SK-N-MC (cell line): Measurements from ENCODE around the gene EDRF1.

Experiments
- DNase-seq: peaks from one replicate; pipeline ENCODE4 v3.0.0-alpha.2; 2011; ENCODE audit warnings: low read depth, low spot score
- H3K27ac ChIP-seq: fragments of 200-600 bp; sonication (generic); 2 replicates; pipeline ENCODE4 v1.5.1; 2016; ENCODE audit warnings: mixed run types
- H3K36me3 ChIP-seq: fragments of 200-600 bp; sonication (generic); 2 replicates; pipeline ENCODE4 v1.6.1; 2017; ENCODE audit warnings: antibody characterized with exemption, low read length, mixed read lengths; ENCODE audit not compliant: insufficient read depth
- H3K4me3 ChIP-seq: fragments of 200-600 bp; sonication (generic); 2 replicates; pipeline ENCODE4 v1.5.1; 2016
- H3K9ac ChIP-seq: fragments of 200-600 bp; sonication (generic); 2 replicates; pipeline ENCODE4 v1.8.0; 2017; ENCODE audit warnings: mixed run types, mixed read lengths; ENCODE audit not compliant: insufficient read length
- H3K9me3 ChIP-seq: fragments of 200-600 bp; sonication (generic); 2 replicates; pipeline ENCODE4 v1.6.1; 2017; ENCODE audit warnings: low read depth, mild to moderate bottlenecking, antibody characterized with exemption, low read length, moderate library complexity, mixed read lengths
- EZH2 ChIP-seq: fragments of 200-600 bp; sonication (generic); IDR thresholded peaks from one replicate; pipeline ENCODE4 v1.6.1; 2017; ENCODE audit warnings: antibody characterized with exemption
- FOXP2 ChIP-seq: optimal IDR thresholded peaks from 2 replicates; pipeline ENCODE3; 2011; ENCODE audit warnings: mild to moderate bottlenecking, moderate library complexity; ENCODE audit not compliant: insufficient read depth; ENCODE audit errors: extremely low read length, control extremely low read depth
- POLR2AphosphoS5 ChIP-seq: IDR thresholded peaks from 2 replicates; pipeline ENCODE4 v1.6.1; 2012; ENCODE audit warnings: mild to moderate bottlenecking, low read depth, low read length, borderline replicate concordance

EDRF1 gene

GRCh38 chr10:125777806-125778205, 58.3 kb downstream of the EDRF1 start:
- Histone ChIP-seq H3K9me3 (no peaks in the 10 kb centered on the region), H3K27ac (no peak overlapping the region), H3K9ac (no peak overlapping the region), H3K4me3 (no peak overlapping the region), H3K36me3 (no peaks in the 10 kb centered on the region)
- no peak for DNase-seq
- TF ChIP-seq EZH2 (no peak), FOXP2 (no peak), POLR2AphosphoS5 (no peak)

- no peaks in the 10 kb centered on the region for H3K9me3 ChIP-seq
- no peak overlapping the region for H3K9ac ChIP-seq
- TF ChIP-seq POLR2AphosphoS5 (no peak), EZH2 (no peak), FOXP2 (no peak)
- no peak for DNase-seq
- no peak overlapping the region for H3K27ac ChIP-seq
- no peak overlapping the region for H3K4me3 ChIP-seq
- no peaks in the 10 kb centered on the region for H3K36me3 ChIP-seq
Observed at GRCh38 chr10:125778556-125778955, 59.0 kb downstream of the EDRF1 start.

- no peak for TF ChIP-seq EZH2
- TF ChIP-seq FOXP2, result no peak
- TF ChIP-seq POLR2AphosphoS5, result no peak
- Histone ChIP-seq H3K9me3 (no peaks in the 10 kb centered on the region), H3K4me3 (no peak overlapping the region), H3K27ac (no peak overlapping the region), H3K9ac (no peak overlapping the region), H3K36me3 (no peaks in the 10 kb centered on the region)
- DNase-seq, result no peak
Observed at GRCh38 chr10:125779403-125780327, 60.2 kb downstream of the EDRF1 start.

GRCh38 chr10:125781374-125781773, 61.9 kb downstream of the EDRF1 start:
- TF ChIP-seq POLR2AphosphoS5, result no peak
- TF ChIP-seq EZH2, result no peak
- no peak for TF ChIP-seq FOXP2
- no peak overlapping the region for H3K27ac ChIP-seq
- H3K4me3 ChIP-seq, result no peak overlapping the region
- no peaks in the 10 kb centered on the region for H3K9me3 ChIP-seq
- no peaks in the 10 kb centered on the region for H3K36me3 ChIP-seq
- no peak for DNase-seq
- no peak overlapping the region for H3K9ac ChIP-seq

GRCh38 chr10:125782054-125782453, 62.5 kb downstream of the EDRF1 start:
- H3K9ac ChIP-seq, result no peak overlapping the region
- H3K9me3 ChIP-seq, result no peaks in the 10 kb centered on the region
- no peak for TF ChIP-seq FOXP2
- TF ChIP-seq POLR2AphosphoS5, result no peak
- TF ChIP-seq EZH2, result no peak
- no peak overlapping the region for H3K27ac ChIP-seq
- DNase-seq, result no peak
- no peak overlapping the region for H3K4me3 ChIP-seq
- H3K36me3 ChIP-seq, result no peaks in the 10 kb centered on the region

- no peak overlapping the region for H3K9ac ChIP-seq
- H3K36me3 ChIP-seq, result no peaks in the 10 kb centered on the region
- TF ChIP-seq FOXP2, result no peak
- TF ChIP-seq EZH2, result no peak
- no peak for TF ChIP-seq POLR2AphosphoS5
- no peak overlapping the region for H3K4me3 ChIP-seq
- H3K27ac ChIP-seq, result no peak overlapping the region
- no peaks in the 10 kb centered on the region for H3K9me3 ChIP-seq
- no peak for DNase-seq
Observed at GRCh38 chr10:125782616-125783015, 63.1 kb downstream of the EDRF1 start.

GRCh38 chr10:125783408-125783807, 63.9 kb downstream of the EDRF1 start:
- no peak overlapping the region for H3K4me3 ChIP-seq
- TF ChIP-seq POLR2AphosphoS5 (no peak), FOXP2 (no peak), EZH2 (no peak)
- no peaks in the 10 kb centered on the region for H3K36me3 ChIP-seq
- no peak for DNase-seq
- no peak overlapping the region for H3K27ac ChIP-seq
- no peak overlapping the region for H3K9ac ChIP-seq
- H3K9me3 ChIP-seq, result no peaks in the 10 kb centered on the region

GRCh38 chr10:125783957-125784356, 64.4 kb downstream of the EDRF1 start:
- Histone ChIP-seq H3K4me3 (no peak overlapping the region), H3K36me3 (no peaks in the 10 kb centered on the region), H3K27ac (no peak overlapping the region), H3K9me3 (no peaks in the 10 kb centered on the region), H3K9ac (no peak overlapping the region)
- no peak for TF ChIP-seq FOXP2
- no peak for TF ChIP-seq POLR2AphosphoS5
- TF ChIP-seq EZH2, result no peak
- no peak for DNase-seq
